Chondrocyte (in vitro differentiated cells): ENCODE data around the gene ERVV-1. TPM values are rescaled to one million over a fixed set of nuclear protein-coding genes. Genes with fewer than 3 reads are reported as not detected.

Source experiments
- DNase-seq: peaks from one replicate; pipeline ENCODE4 v3.0.0; 2021; ENCODE audit warnings: mixed read lengths, low spot score
- H3K27ac Mint-ChIP-seq: one replicate; pipeline ENCODE4 v1.8.0; 2021; ENCODE audit warnings: mild to moderate bottlenecking, moderate library complexity, mixed read lengths; ENCODE audit not compliant: unreplicated experiment
- H3K27me3 Mint-ChIP-seq: 2 replicates; pipeline ENCODE4 v1.8.0; 2021; ENCODE audit warnings: low read depth, mixed read lengths
- H3K36me3 Mint-ChIP-seq: 2 replicates; pipeline ENCODE4 v1.8.0; 2021; ENCODE audit warnings: low read depth, mixed read lengths
- H3K4me1 Mint-ChIP-seq: 2 replicates; pipeline ENCODE4 v1.8.0; 2021; ENCODE audit warnings: low read depth, mild to moderate bottlenecking, mixed read lengths
- H3K4me3 Mint-ChIP-seq: one replicate; pipeline ENCODE4 v1.8.0; 2021; ENCODE audit warnings: mild to moderate bottlenecking, moderate library complexity, mixed read lengths; ENCODE audit not compliant: unreplicated experiment
- H3K9me3 Mint-ChIP-seq: 2 replicates; pipeline ENCODE4 v1.8.0; 2021; ENCODE audit warnings: low read depth, mixed read lengths
- total RNA-seq: library from RNA; stranded (reverse); gene quantifications from 3 replicates; pipeline ENCODE4 v1.2.1, GENCODE V29; 2021
- TF ChIP-seq, protein P1 (sequence below): fragments of 200-600 bp; sonication (generic); IDR thresholded peaks from 2 replicates; pipeline ENCODE4 v1.5.0; 2021; ENCODE audit warnings: antibody characterized with exemption, mild to moderate bottlenecking, moderate library complexity

Gene ERVV-1
- total RNA-seq, 1 donor from 2014 or later, result not detected

GRCh38 chr19:53008061-53008778 is 5.5 kb upstream of the ERVV-1 start:
- DNase-seq, result no peak
- H3K27ac Mint-ChIP-seq, result no peak overlapping the region
- peaks cover 13% of the 10 kb centered on the region for H3K9me3 Mint-ChIP-seq
- H3K36me3 Mint-ChIP-seq, result no peaks in the 10 kb centered on the region
- H3K4me3 Mint-ChIP-seq, result no peak overlapping the region
- no peaks in the 10 kb centered on the region for H3K27me3 Mint-ChIP-seq
- TF ChIP-seq, protein P1, sequence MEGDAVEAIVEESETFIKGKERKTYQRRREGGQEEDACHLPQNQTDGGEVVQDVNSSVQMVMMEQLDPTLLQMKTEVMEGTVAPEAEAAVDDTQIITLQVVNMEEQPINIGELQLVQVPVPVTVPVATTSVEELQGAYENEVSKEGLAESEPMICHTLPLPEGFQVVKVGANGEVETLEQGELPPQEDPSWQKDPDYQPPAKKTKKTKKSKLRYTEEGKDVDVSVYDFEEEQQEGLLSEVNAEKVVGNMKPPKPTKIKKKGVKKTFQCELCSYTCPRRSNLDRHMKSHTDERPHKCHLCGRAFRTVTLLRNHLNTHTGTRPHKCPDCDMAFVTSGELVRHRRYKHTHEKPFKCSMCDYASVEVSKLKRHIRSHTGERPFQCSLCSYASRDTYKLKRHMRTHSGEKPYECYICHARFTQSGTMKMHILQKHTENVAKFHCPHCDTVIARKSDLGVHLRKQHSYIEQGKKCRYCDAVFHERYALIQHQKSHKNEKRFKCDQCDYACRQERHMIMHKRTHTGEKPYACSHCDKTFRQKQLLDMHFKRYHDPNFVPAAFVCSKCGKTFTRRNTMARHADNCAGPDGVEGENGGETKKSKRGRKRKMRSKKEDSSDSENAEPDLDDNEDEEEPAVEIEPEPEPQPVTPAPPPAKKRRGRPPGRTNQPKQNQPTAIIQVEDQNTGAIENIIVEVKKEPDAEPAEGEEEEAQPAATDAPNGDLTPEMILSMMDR, result no peak
- H3K4me1 Mint-ChIP-seq, result no peaks in the 10 kb centered on the region

- H3K27ac Mint-ChIP-seq, result no peak overlapping the region
- no peak for DNase-seq
Observed at GRCh38 chr19:53010494-53010893, 3.2 kb upstream of the ERVV-1 start.

DNA sequence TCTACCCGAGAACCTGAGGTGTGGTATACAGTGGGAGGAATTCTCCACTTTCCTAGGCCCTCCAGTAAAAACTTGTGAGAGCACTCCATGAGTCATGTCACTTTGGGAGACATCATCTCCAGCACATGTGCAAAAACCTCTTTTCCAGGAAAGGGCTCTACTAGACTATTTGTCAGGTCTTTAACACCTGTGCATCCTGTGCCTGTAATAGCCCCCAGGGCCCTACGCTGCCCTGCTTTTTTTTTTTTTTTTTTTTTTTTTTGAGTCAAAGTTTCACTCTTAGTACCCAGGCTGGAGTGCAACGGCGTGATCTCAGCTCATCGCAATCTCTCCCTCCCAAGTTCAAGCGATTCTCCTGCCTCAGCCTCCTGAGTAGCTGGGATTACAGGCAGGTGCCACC is 1.7 kb upstream of the ERVV-1 start:
- Mint-ChIP-seq H3K9me3 (peaks cover 16% of the 10 kb centered on the region), H3K36me3 (no peaks in the 10 kb centered on the region), H3K27ac (no peak overlapping the region), H3K4me3 (no peak overlapping the region), H3K4me1 (peaks cover 2% of the 10 kb centered on the region), H3K27me3 (no peaks in the 10 kb centered on the region)
- TF ChIP-seq, protein P1, result no peak
- DNase-seq, result no peak

More at GRCh38 chr19:53010494-53010893, 3.2 kb upstream of the ERVV-1 start:
- peaks cover 16% of the 10 kb centered on the region for H3K9me3 Mint-ChIP-seq
- no peaks in the 10 kb centered on the region for H3K36me3 Mint-ChIP-seq
- H3K4me1 Mint-ChIP-seq, result no peaks in the 10 kb centered on the region
- TF ChIP-seq, protein P1, result no peak
- H3K27me3 Mint-ChIP-seq, result no peaks in the 10 kb centered on the region
- no peak overlapping the region for H3K4me3 Mint-ChIP-seq

DNA sequence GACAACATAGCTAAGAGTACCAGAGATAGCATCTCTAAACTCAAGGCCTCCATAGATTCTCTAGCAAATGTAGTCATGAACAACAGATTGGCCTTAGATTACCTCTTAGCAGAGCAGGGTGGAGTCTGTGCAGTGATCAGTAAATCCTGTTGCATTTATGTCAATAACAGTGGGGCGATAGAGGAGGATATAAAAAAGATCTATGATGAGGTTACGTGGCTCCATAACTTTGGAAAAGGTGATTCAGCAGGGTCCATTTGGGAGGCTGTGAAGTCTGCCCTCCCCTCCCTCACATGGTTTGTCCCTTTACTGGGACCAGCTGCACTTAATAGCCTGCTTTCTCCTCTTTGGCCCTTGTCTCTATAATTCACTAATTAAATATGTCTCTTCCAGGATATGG is 1.4 kb downstream of the ERVV-1 start:
- TF ChIP-seq, protein P1, result no peak
- H3K36me3 Mint-ChIP-seq, result no peaks in the 10 kb centered on the region
- H3K4me3 Mint-ChIP-seq, result no peak overlapping the region
- no peaks in the 10 kb centered on the region for H3K27me3 Mint-ChIP-seq
- no peak overlapping the region for H3K27ac Mint-ChIP-seq
- peaks cover 3% of the 10 kb centered on the region for H3K4me1 Mint-ChIP-seq
- no peak for DNase-seq
- H3K9me3 Mint-ChIP-seq, result peaks cover 10% of the 10 kb centered on the region

- TF ChIP-seq, protein P1, result no peak
- H3K36me3 Mint-ChIP-seq, result no peaks in the 10 kb centered on the region
- H3K27ac Mint-ChIP-seq, result no peak overlapping the region
- no peak for DNase-seq
- H3K4me3 Mint-ChIP-seq, result no peak overlapping the region
- H3K9me3 Mint-ChIP-seq, result peaks cover 10% of the 10 kb centered on the region
- H3K27me3 Mint-ChIP-seq, result no peaks in the 10 kb centered on the region
- peaks cover 3% of the 10 kb centered on the region for H3K4me1 Mint-ChIP-seq
Observed at GRCh38 chr19:53015730-53016129, 2.0 kb downstream of the ERVV-1 start.
